AG04449 (cell line): ENCODE results near the gene FOLR1.
"Not testable (repeated sequence)": the region's sequence is repeated elsewhere in the genome, so short reads cannot be mapped to it uniquely, and the experiment has no call there.

Source experiments
- CTCF ChIA-PET: fragments of 350-600 bp; formaldehyde crosslinking; extraction: SDS; loops from one replicate; lab custom pipeline; 2021; ENCODE audit warnings: antibody characterized with exemption; lab: Yijun Ruan, JAX
- POLR2A ChIA-PET: fragments of 400-600, 350-600 bp; formaldehyde crosslinking; extraction: SDS; loops from one replicate; lab custom pipeline; 2020; ENCODE audit warnings: antibody characterized with exemption, inconsistent platforms; lab: Yijun Ruan, JAX
- DNase-seq: peaks from one replicate; pipeline ENCODE4 v3.0.0-alpha.2; 2010; ENCODE audit warnings: low read depth, low spot score
- H3K4me3 ChIP-seq: 2 replicates; pipeline ENCODE4 v1.5.1; 2011; ENCODE audit warnings: low read depth, mild to moderate bottlenecking, control low read depth, low read length
- TF ChIP-seq, protein P1 (sequence below): IDR thresholded peaks from one replicate; pipeline ENCODE4 v1.5.1; 2011; ENCODE audit warnings: mild to moderate bottlenecking, moderate library complexity, low read length, control low read depth, inconsistent platforms; ENCODE audit not compliant: insufficient read depth; ENCODE audit errors: missing control alignments

Gene FOLR1

DNA sequence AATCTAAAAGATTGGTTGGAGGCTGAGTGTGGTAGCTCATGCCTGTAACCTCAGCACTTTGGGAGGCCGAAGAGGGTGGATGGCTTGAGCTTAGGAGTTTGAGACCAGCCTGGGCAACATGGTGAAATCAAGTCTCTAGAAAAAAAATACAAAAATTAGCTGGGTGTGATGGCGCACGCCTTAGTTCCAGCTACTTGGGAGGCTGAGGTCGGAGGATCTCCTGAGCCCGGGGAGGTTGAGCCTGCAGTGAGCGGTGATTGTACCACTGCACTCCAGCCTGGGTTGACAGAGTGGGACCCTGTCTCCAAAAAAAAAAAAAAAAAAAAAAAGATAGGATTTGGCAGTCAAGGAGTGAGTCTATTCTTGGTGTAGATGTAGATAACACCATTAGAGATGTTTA lies 10.6 kb downstream of the FOLR1 start:
- CTCF ChIA-PET, result no interaction called here
- H3K4me3 ChIP-seq, result no peak overlapping the region
- TF ChIP-seq, protein P1, sequence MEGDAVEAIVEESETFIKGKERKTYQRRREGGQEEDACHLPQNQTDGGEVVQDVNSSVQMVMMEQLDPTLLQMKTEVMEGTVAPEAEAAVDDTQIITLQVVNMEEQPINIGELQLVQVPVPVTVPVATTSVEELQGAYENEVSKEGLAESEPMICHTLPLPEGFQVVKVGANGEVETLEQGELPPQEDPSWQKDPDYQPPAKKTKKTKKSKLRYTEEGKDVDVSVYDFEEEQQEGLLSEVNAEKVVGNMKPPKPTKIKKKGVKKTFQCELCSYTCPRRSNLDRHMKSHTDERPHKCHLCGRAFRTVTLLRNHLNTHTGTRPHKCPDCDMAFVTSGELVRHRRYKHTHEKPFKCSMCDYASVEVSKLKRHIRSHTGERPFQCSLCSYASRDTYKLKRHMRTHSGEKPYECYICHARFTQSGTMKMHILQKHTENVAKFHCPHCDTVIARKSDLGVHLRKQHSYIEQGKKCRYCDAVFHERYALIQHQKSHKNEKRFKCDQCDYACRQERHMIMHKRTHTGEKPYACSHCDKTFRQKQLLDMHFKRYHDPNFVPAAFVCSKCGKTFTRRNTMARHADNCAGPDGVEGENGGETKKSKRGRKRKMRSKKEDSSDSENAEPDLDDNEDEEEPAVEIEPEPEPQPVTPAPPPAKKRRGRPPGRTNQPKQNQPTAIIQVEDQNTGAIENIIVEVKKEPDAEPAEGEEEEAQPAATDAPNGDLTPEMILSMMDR, result no peak
- no peak for DNase-seq
- POLR2A ChIA-PET, result no interaction called here

DNA sequence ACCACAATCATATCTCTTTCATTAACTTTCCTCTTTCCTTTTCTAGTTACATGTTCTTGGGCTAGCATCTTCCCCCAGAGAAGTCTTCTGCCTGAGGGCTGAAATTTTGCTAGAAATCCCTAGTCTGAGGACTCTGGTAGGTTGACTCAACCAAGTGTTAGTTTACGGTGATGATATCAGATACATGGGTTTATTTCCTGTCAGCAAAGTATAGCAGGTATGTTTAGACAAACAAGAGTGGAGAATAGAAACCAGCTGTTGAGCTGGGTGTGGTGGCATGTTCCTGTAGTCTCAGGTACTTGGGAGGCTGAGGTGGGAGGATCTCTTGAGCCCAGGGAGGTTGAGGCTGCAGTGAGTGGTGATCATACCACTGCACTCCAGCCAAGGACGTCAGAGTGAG lies 11.2 kb downstream of the FOLR1 start:
- CTCF ChIA-PET, result interaction anchor here (2.1 kb wide), 1 partner anchor 20 kb away, joined by 8 read pairs; no protein-coding TSS in a partner anchor
- POLR2A ChIA-PET, result no interaction called here
- DNase-seq, result no peak
- no peak overlapping the region for H3K4me3 ChIP-seq
- TF ChIP-seq, protein P1, result no peak

DNA sequence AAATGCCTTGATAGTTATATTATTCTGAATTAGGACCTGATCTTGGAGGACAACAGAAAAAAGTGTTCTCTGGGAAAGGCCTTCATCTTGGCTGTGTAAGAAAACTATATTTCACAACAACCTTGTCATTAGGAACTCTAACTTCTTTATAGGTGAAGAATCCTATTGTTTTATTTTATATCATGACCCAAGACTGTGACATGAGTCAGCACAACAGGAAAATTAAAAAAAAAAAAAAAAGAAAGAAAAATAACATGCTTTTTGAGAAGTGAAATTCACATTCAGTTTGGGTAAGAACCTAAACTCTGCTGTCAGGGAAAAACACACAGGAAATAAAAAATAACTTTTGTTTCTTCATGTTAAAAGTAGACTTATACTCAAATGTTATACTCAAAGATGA lies 12.9 kb downstream of the FOLR1 start:
- no peak for DNase-seq
- TF ChIP-seq, protein P1, result no peak
- CTCF ChIA-PET, result interaction anchor here (2.1 kb wide), 1 partner anchor 22 kb away, joined by 8 read pairs; no protein-coding TSS in a partner anchor
- no peak overlapping the region for H3K4me3 ChIP-seq
- POLR2A ChIA-PET, result interaction anchor here (0.7 kb wide), 1 partner anchor 50 kb away, joined by 3 read pairs; no protein-coding TSS in a partner anchor

DNA sequence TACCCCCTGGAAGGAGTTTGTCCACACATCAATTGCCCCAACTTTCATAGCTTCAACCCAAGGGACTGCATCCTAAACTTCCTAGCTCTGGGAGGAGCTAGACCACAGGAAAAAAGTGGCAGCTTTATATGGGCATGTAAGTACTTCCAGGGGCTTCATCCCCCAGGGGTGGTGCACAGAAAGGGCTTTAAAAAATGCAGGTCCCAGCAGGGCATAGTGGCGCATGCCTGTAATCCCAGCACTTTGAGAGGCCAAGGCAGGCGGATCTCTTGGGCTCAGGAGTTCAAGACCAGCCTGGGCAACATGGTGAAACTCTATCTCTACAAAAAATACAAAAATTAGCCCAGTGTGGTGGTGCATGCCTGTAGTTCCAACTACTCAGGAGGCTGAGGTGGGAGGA lies 14.9 kb downstream of the FOLR1 start:
- POLR2A ChIA-PET, result not testable (repeated sequence)

DNA sequence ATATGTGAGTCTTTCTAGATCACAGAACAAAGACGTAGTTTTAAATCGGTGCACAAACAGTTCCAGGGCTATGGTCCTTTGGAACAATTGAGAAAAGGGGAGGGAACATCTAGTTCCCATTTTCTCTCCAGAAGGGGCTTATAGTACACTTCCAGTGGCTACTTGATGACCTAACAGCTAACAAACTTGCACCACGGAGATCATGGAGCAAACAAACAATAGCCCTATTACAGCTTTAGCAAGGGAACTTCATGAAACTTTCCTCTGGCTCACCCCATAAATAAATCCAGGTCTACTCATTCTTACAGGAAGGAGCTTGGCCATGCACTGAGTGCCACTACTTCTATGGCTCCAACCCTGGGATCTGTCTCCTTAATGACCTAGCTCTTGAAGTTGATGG lies 16.3 kb downstream of the FOLR1 start:
- ChIA-PET POLR2A (no interaction called here), CTCF (interaction anchor here (0.5 to 4.4 kb wide), 3 partner anchors 13 to 24 kb away, joined by 3 to 33 read pairs (median 5); no protein-coding TSS in a partner anchor)
- H3K4me3 ChIP-seq, result no peak overlapping the region
- no peak for DNase-seq
- TF ChIP-seq, protein P1, result no peak

More for the DNA sequence above, 14.9 kb downstream of the FOLR1 start:
- not testable (repeated sequence) for DNase-seq, H3K4me3 ChIP-seq
- CTCF ChIA-PET, result interaction anchor here (0.9 to 4.4 kb wide), 4 partner anchors 16 to 224 kb away, joined by 3 to 33 read pairs (median 4); no protein-coding TSS in a partner anchor

DNA sequence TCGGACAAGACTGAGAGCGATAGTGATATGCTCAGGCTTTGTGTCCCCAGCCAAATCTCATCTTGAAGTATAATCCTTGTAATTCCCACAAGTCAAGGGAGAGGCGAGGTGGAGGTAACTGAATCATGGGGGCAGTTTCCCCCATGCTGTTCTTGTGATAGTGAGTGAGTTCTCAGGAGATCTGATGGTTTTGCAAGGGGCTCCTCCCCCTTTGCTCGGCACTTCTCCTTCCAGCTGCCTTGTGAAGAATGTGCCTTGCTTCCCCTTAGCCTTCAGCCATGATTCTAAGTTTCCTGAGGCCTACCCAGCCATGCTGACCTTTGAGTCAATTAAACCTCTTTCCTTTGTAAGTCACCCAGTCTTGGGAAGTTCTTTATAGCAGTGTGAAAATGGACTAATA lies 17.2 kb downstream of the FOLR1 start:
- DNase-seq, result no peak
- CTCF ChIA-PET, result interaction anchor here (3.6 to 4.4 kb wide), 2 partner anchors 13 to 25 kb away, joined by 15 to 33 read pairs; no protein-coding TSS in a partner anchor
- TF ChIP-seq, protein P1, result no peak
- H3K4me3 ChIP-seq, result no peak overlapping the region
- POLR2A ChIA-PET, result no interaction called here

DNA sequence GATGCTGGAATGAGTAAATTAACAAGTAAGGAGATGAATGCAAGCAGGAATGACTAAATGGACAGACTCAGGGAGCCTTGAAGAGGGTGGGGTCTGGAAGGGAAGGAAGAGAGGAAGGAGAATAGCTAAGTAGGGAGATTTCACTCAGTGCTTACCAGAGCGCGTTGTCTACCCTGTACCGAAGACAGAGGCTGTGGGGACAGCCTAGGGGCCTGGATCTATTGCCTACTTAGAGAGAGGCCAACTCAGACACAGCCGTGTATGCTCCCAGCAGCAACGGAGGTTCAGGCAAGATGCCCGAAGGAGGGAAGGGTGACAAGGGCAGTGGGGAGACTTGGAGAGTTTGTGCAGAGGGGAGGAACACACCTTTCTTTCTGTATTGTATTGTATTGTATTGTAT lies 24.7 kb downstream of the FOLR1 start, which contains the start of gene FOLR2:
FOLR2 (plus strand) TSS at position 157 of the 400 bp plus-strand sequence. CDS start 1,791 bp downstream, outside the sequence.
- TF ChIP-seq, protein P1, result no peak
- CTCF ChIA-PET, result interaction anchor here (1.0 to 1.3 kb wide), 4 partner anchors 22 to 216 kb away, joined by 3 read pairs; no protein-coding TSS in a partner anchor
- H3K4me3 ChIP-seq, result no peak within 1 kb of the TSS
- DNase-seq, result no peak
- POLR2A ChIA-PET, result no interaction called here
